GM15510 (cell line): ENCODE results near the gene MICOS13.
A peak's percentile ranks its signal among the peaks of the same experiment; 100 is the strongest.

ENCODE experiments used
- POLR2A ChIP-seq: IDR thresholded peaks from 3 replicates; pipeline ENCODE4 v1.6.1; 2011; ENCODE audit warnings: borderline replicate concordance; ENCODE audit not compliant: insufficient read length; ENCODE audit errors: extremely low read depth

MICOS13 gene

GRCh38 chr19:5684694-5685430 lies 4.5 kb upstream of the MICOS13 start:
- no peak for TF ChIP-seq POLR2A

GRCh38 chr19:5683177-5683886 lies 3.0 kb upstream of the MICOS13 start:
- TF ChIP-seq POLR2A: no peak

- TF ChIP-seq POLR2A: no peak
These were observed 1.8 kb upstream of the MICOS13 start for GRCh38 chr19:5682107-5682482.

- TF ChIP-seq POLR2A: no peak
These were observed 1.2 kb upstream of the MICOS13 start for GRCh38 chr19:5681391-5682106.

GRCh38 chr19:5680084-5680436 lies 256 bp downstream of the MICOS13 start:
- no peak for TF ChIP-seq POLR2A

GRCh38 chr19:5679289-5680083 lies 830 bp downstream of the MICOS13 start:
- TF ChIP-seq POLR2A: no peak

- no peak for TF ChIP-seq POLR2A
These were observed 2.1 kb downstream of the MICOS13 start for GRCh38 chr19:5678071-5678718.

GRCh38 chr19:5677580-5677979 lies 2.7 kb downstream of the MICOS13 start:
- TF ChIP-seq POLR2A: peak; percentile 17

- no peak for TF ChIP-seq POLR2A
These were observed 3.2 kb downstream of the MICOS13 start for GRCh38 chr19:5677136-5677535.

GRCh38 chr19:5676772-5677105 lies 3.6 kb downstream of the MICOS13 start:
- no peak for TF ChIP-seq POLR2A

- no peak for TF ChIP-seq POLR2A
These were observed 4.1 kb downstream of the MICOS13 start for GRCh38 chr19:5676105-5676771.

- no peak for TF ChIP-seq POLR2A
These were observed 5.6 kb downstream of the MICOS13 start for GRCh38 chr19:5674714-5675113.

- TF ChIP-seq POLR2A: no peak
These were observed 6.6 kb downstream of the MICOS13 start for GRCh38 chr19:5673752-5674151.

- no peak for TF ChIP-seq POLR2A
These were observed 7.4 kb downstream of the MICOS13 start for GRCh38 chr19:5672708-5673459.

- no peak for TF ChIP-seq POLR2A
These were observed 8.7 kb downstream of the MICOS13 start for GRCh38 chr19:5671600-5671999.
